Measurements from ENCODE around the gene LMTK3. TPM values are rescaled to one million over a fixed set of nuclear protein-coding genes. Genes with fewer than 3 reads are reported as not detected.

Gene LMTK3
- polyA plus RNA-seq, 1 donor (not counting 4 experiments of a cell fraction or from before 2014, with no cell fraction given) = 0.51 TPM

DNA sequence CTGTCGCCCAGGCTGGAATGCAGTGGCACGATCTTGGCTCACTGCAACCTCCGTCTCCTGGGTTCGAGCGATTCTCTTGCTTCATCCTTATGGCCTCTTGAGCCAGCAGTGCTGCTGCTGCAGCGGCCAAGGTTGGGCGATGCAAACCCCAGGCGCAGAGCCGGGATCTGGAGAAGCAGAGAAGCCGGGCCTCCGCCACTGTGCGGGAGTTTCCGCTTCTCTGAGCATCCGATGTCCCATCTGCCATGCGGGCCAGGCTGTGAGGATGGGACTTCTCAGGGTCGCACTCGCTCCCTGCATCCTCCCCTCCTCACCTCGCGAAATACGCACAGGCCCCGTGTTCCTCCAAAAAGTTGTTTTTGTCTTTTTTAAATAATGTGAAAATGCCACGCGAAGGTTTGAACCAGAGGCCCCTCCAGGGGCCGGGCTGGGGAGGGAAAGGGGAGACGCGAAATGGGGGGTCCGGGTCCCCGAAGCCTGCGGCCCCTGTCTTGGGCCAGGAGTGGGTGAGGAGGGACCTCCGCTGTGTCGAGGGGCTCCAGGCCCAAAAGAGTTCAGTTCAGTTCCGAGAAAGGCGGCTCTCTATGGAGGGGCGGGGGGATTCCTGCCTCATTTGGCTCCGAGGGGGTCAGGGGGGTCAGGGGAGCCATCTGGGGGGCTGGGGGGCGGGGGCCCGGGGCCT is 26.6 kb downstream of the LMTK3 start:
- no peak overlapping the region for H2AFZ ChIP-seq (ENCODE audit: control insufficient read depth, low read length)

DNA sequence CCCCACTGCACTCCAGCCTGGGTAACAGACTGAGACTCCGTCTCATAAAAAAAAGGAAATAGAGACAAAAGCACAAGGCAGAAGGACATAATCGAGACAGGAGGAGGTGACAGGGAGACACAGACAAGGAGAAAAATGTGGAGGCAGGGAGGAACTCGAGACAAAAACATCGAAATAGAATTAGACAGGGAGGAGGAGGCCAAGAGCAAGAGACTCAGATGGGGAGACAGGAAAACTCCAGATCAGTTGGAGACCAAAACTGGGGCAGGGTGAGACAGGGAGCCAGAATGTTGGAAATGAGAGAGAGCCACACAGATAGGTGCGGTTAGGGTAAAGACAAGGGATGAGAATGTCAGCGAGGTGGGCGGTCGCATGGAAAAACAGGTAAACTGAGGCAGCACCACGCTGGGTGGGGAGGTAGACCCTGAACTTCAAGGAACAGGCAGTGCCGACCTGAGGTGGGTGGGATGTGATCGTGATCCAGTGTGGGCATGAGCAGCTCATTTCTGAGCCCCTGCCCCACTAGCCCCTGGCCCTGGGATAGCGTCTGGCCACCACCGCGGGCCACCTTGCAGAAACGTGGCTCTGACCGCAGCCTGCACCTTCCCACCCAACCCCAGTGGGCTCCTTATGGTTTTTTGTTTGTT is 27.3 kb downstream of the LMTK3 start:
- no peak for DNase-seq (ENCODE audit: low read depth, low spot score)
- dilution Hi-C loops (cut with MboI; ENCODE audit: extremely low pct_ligation_motif_present, low sequenced_read_pairs) = no loop called here

More for the DNA sequence above, 26.6 kb downstream of the LMTK3 start:
- Histone ChIP-seq H3K9ac (ENCODE audit: control insufficient read depth, extremely low read depth, insufficient read depth, low read length) (no peak overlapping the region), H3K27me3 (ENCODE audit: control insufficient read depth, extremely low read depth, insufficient read depth, low read length) (no peaks in the 10 kb centered on the region), H3K36me3 (ENCODE audit: control insufficient read depth in 2 of 2, extremely low read depth in 1 of 2, insufficient read depth in 2 of 2, low read length in 2 of 2) (peaks cover 0 to under 1% of the 10 kb centered on the region in 2 experiments), H3K79me2 (ENCODE audit: control insufficient read depth, insufficient read depth, low read length) (no peaks in the 10 kb centered on the region), H3K9me1 (ENCODE audit: control insufficient read depth, extremely low read depth, insufficient read depth, low read length) (peaks cover 2% of the 10 kb centered on the region), H3K4me2 (ENCODE audit: control insufficient read depth, extremely low read depth, insufficient read depth, low read depth, low read length) (no peak overlapping the region), H3K9me3 (ENCODE audit: control insufficient read depth, low read depth, low read length) (no peaks in the 10 kb centered on the region), H4K20me1 (ENCODE audit: control insufficient read depth, extremely low read depth, insufficient read depth, low read length) (no peaks in the 10 kb centered on the region), H3K27ac (ENCODE audit: control insufficient read depth, insufficient read depth, low read length) (no peak overlapping the region), H3K4me3 (ENCODE audit: control insufficient read depth in 2 of 3, extremely low read depth in 1 of 3, insufficient read depth in 2 of 3, low read depth in 1 of 3, low read length in 3 of 3) (no peak overlapping the region), H3K4me1 (ENCODE audit: control insufficient read depth, extremely low read depth, insufficient read depth, low read length) (peaks cover 42% of the 10 kb centered on the region)
- no peak for TF ChIP-seq EZH2 (IDR thresholded peaks at IDR 0.05; ENCODE audit: low read length)
- TF ChIP-seq, protein P1, sequence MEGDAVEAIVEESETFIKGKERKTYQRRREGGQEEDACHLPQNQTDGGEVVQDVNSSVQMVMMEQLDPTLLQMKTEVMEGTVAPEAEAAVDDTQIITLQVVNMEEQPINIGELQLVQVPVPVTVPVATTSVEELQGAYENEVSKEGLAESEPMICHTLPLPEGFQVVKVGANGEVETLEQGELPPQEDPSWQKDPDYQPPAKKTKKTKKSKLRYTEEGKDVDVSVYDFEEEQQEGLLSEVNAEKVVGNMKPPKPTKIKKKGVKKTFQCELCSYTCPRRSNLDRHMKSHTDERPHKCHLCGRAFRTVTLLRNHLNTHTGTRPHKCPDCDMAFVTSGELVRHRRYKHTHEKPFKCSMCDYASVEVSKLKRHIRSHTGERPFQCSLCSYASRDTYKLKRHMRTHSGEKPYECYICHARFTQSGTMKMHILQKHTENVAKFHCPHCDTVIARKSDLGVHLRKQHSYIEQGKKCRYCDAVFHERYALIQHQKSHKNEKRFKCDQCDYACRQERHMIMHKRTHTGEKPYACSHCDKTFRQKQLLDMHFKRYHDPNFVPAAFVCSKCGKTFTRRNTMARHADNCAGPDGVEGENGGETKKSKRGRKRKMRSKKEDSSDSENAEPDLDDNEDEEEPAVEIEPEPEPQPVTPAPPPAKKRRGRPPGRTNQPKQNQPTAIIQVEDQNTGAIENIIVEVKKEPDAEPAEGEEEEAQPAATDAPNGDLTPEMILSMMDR (optimal IDR thresholded peaks at IDR 0.05 in 1 of 3, IDR thresholded peaks at IDR 0.05 in 1 of 3, conservative IDR thresholded peaks at IDR 0.05 in 1 of 3; ENCODE audit: extremely low read depth in 1 of 3, insufficient read depth in 2 of 3, low read length in 3 of 3) = no peak
- DNase-seq (ENCODE audit: low read depth, low spot score) = no peak
- dilution Hi-C loops (cut with MboI; ENCODE audit: extremely low pct_ligation_motif_present, low sequenced_read_pairs) = no loop called here
- FAIRE-seq = no peak

More for the DNA sequence above, 27.3 kb downstream of the LMTK3 start:
- peaks cover 44% of the 10 kb centered on the region for H3K4me1 ChIP-seq (ENCODE audit: control insufficient read depth, extremely low read depth, insufficient read depth, low read length)
- H3K9ac ChIP-seq (ENCODE audit: control insufficient read depth, extremely low read depth, insufficient read depth, low read length) = no peak overlapping the region
- no peak overlapping the region for H3K4me2 ChIP-seq (ENCODE audit: control insufficient read depth, extremely low read depth, insufficient read depth, low read depth, low read length)
- H3K4me3 ChIP-seq (ENCODE audit: control insufficient read depth in 2 of 3, extremely low read depth in 1 of 3, insufficient read depth in 2 of 3, low read depth in 1 of 3, low read length in 3 of 3) = no peak overlapping the region
- no peaks in the 10 kb centered on the region for H3K9me3 ChIP-seq (ENCODE audit: control insufficient read depth, low read depth, low read length)
- no peaks in the 10 kb centered on the region for H3K27me3 ChIP-seq (ENCODE audit: control insufficient read depth, extremely low read depth, insufficient read depth, low read length)
- FAIRE-seq = no peak
- no peak overlapping the region for H2AFZ ChIP-seq (ENCODE audit: control insufficient read depth, low read length)
- H3K27ac ChIP-seq (ENCODE audit: control insufficient read depth, insufficient read depth, low read length) = no peak overlapping the region
- TF ChIP-seq, protein P1 (optimal IDR thresholded peaks at IDR 0.05 in 1 of 3, IDR thresholded peaks at IDR 0.05 in 1 of 3, conservative IDR thresholded peaks at IDR 0.05 in 1 of 3; ENCODE audit: extremely low read depth in 1 of 3, insufficient read depth in 2 of 3, low read length in 3 of 3) = no peak
- TF ChIP-seq EZH2 (IDR thresholded peaks at IDR 0.05; ENCODE audit: low read length) = no peak
- peaks cover 2% of the 10 kb centered on the region for H3K9me1 ChIP-seq (ENCODE audit: control insufficient read depth, extremely low read depth, insufficient read depth, low read length)
- peaks cover 4 to 7% of the 10 kb centered on the region in 2 experiments for H3K36me3 ChIP-seq (ENCODE audit: control insufficient read depth in 2 of 2, extremely low read depth in 1 of 2, insufficient read depth in 2 of 2, low read length in 2 of 2)
- no peaks in the 10 kb centered on the region for H4K20me1 ChIP-seq (ENCODE audit: control insufficient read depth, extremely low read depth, insufficient read depth, low read length)
- no peaks in the 10 kb centered on the region for H3K79me2 ChIP-seq (ENCODE audit: control insufficient read depth, insufficient read depth, low read length)

All from keratinocyte (primary cell).